Colon (tissue), 2 donors: ENCODE data around the gene SLC6A6.

Experiments used
- FAIRE-seq: peaks from 2 replicates; lab custom pipeline; 2012; peaks lifted over from hg19 to GRCh38; lab: Jason Lieb, UNC
- donor health status: control.
- donor health status: control.

The SLC6A6 gene

DNA sequence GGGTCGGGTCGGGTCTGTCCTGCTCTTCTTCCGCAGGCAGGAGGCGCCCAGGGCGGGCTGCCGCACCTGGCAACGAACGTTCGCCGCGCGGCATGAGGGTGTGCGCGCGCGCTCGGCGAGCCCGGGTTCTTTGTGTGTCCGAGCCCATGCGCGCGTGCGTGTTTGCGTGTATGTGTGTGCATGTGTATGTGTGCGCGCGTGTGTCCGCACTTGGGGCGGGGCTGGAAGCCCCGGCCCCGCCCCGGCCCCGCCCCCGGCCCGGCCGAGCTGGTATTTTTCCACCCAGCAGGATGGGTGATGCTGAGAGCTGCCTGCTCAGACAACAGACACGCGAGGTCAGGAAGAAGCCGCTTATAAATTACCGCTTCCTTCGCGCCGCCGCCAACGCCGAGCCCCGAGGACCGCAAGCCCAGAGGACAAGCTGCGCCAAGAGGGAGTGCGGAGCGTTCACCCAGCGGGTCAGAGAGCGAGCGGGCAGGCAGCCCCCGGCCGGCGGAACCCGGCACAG is at the start of gene SLC6A6:
Gene SLC6A6, plus strand, starts transcription at position 303 of the 508 bp plus-strand sequence. CDS start 41,029 bp downstream, outside the sequence.
- no peak for FAIRE-seq

DNA sequence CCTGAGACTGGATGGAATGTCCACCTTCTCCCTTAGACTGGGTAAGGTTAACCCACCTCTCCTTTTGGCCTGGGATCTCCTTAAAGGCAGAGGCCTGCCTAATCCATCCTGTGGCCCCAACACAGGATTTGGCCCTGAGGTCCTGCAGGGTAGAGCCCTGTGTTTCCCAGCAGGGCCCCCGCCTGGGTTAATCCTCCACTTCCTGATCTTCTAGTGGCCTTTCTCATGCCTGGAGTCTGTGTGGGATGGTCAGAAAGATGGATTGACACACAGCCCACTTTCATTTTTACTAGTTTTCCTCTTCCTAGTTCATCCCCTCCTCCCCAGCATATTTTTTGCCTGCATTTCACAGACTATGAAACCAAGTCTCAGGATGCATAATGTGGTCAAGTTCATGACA is 48.9 kb upstream of the SLC6A6 start:
- FAIRE-seq = no peak

DNA sequence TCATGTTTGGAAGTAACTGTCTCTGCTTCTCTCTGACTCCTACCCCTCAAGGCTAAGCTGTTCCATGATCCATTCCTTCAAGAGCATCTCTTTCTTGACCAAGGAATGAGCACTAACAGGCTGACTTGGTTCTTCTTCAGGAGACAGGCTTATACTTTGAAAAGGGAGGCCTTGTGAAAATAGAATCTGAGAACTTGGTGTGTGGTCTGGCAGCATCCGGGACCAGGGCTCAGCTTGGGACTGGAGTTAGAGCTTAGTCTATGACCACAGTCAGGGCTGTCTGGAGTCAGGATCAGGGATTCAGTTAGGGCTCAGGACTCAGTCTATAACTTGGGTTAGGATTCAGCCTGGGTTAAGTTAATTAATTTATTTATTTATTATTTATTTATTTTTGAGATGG is 44.9 kb upstream of the SLC6A6 start:
- no peak for FAIRE-seq

DNA sequence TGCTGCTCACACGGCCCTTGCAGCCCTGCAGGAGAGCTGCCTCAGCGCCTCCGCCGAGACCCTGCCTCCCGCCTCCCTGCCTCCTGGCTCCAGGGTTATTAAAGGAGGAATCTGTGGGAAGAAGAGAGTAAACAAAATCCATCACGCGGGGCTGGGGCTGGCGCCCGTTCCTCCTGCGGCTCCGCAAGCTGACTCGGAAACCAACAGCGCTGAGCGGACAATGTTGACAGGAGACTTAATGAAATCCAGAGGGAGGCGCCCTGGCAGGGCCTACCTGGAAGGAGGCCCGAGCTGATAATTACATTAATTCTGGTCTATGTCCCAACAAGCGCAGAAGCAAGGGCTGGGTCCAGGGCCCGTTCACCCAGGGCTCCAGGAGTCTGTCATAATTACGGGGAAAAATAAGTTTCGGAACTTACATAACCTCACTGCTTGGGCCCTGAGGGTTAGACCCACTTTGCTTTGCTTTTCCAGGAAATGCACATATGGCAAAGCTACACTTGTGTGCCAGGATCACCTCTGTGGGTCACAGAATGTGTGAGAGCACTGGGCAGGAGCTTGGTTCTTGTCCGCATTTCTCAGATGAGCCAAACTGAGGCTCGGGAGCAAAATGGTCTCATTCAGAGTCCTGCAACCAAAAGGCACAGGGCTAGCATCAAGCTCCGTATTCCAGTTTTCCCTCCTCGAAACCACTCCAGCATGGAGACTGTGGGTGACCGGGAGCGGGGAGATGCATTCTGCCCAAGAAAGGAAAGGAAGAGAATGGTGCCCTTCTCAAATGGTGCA is 43.8 kb upstream of the SLC6A6 start:
- FAIRE-seq = no peak

DNA sequence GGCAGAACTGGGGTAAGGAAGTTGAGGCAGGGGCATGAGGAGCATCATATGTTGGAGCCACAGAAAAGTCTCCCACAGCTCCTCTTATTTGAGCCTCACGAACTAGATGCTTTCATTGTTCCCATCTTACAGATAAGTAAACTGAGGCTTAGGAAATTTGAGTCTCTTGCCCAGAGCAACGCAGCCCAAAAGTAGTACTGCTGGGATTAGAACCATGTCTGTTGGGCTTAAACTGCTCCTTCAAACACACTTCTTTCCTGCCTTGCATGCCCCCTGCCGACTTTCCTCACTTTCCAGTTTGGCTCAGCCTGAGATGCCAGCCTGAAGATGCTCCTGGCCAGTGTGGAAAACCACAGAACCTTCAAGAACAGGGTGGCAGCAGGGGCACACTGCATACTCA is 43.1 kb upstream of the SLC6A6 start:
- FAIRE-seq = no peak

DNA sequence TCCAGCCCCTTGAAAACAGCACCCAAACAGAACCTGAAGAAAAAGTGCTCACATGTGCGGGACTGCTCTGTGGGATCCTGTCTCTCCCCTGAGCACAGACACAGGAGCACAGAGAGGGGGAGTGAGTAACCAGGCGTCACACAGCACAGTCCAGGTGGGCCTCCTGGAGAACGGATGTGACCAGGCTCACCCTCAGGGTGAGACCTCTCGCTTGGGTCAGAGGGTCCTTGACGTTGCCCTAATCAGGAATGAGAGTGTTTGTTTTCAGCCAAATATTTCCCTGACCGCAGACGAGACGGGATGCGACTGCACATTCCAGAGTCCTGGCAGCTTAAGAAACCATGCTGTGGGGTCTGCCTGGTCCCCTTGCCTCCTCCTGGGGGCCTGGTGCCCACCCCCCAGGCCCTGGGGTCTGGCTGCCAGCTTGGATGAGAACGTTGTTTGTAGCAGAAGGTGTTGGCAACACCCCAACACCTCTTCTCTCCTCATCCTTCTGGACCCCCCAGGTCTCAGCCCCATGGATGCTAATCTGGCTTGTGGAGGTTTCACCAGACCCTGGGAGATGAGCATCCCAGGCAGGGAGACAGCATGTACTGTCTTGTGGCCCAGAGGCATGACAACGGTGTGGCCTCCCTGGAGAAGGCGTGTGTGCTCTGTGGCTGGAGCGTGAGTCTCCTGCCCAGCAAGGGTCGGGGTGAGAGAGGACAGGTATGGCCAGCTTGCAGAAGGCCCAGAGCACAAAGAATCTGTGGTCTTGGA is 42.1 kb upstream of the SLC6A6 start:
- FAIRE-seq = no peak

DNA sequence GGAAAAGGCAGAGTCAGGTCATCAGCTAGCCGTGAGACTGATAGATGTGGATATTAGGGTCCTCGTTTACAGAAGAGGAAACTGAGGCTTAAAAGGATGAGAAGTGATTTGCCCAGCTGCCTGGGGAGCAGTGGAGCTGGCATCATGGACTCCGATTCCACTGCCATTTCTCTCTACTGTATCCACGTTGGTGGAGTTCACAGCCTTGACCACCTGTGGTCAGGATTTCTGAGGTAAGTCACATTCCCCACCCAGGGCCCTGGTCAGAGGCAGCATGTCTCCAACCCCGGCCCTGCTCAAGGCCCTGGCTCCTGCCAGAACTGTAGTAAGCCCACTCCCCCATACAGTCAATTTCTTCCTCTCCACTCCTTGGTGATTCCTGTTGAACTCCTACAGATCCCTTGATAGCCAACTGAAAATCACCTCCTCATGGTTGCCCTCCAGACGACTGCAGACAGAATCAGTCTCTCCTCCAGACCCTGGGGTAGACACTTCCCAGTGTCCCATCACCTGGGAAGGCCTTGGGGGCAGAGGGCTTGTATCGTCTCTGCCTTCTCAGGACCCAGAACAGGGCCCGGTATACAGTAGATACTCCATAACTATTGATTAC is 41.2 kb upstream of the SLC6A6 start:
- no peak for FAIRE-seq

DNA sequence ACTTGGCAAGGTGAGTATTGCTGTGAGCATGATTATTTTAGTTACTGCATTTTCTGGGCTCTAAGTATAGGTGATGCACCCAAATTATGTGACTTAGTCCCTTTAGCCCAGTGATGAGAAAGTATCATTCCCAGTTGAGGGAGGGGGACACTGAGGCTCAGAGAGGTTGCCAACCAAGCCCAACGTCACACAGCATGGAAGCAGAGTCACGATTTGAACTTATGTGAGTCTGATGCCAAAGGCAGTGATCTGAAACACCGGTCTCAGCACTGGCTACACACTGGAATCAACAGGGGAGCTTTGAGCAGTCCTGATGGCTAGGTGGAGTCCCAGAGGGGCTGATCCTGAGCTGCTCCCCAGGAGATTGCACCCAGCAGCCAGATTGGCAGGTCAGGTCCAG is 39.5 kb upstream of the SLC6A6 start:
- no peak for FAIRE-seq

DNA sequence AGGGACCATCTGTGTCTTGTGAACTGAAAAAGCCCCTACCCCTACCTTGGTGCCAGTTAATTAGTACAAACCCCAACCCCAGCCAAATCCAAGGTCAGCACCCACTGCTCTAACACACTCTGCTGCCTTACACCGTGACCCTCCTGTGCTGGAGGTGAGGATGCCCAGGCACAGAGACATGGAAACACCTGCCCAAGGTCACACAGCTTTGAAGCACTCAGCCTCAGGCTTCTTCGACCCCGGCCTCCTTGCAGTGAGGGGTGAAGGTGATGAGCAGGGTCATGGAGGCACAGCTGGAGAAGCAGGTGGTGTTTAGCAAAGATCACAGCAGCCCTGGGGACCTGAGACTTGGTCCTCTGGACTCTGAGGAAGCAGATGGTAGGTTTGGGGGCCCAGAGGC is 39.0 kb upstream of the SLC6A6 start:
- no peak for FAIRE-seq

DNA sequence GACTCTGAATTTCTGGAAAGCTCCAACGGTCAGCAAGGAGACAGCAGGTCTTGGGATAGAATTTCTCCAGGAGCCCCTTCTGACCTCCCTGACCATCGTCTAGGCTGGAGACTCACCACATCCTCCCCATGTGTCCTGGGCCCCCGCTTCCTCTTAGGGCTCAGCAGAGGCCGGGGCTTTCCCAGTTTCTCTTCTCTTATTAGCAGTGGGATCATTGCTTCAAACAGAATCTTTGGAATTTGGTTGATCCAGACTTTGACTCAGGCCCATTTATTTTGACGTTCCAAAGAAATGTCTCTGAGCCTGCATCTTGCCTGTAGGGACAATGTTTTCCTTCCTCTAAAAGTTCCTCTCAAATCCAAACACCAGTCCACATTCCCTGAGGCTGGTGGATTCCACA is 38.4 kb upstream of the SLC6A6 start:
- no peak for FAIRE-seq

DNA sequence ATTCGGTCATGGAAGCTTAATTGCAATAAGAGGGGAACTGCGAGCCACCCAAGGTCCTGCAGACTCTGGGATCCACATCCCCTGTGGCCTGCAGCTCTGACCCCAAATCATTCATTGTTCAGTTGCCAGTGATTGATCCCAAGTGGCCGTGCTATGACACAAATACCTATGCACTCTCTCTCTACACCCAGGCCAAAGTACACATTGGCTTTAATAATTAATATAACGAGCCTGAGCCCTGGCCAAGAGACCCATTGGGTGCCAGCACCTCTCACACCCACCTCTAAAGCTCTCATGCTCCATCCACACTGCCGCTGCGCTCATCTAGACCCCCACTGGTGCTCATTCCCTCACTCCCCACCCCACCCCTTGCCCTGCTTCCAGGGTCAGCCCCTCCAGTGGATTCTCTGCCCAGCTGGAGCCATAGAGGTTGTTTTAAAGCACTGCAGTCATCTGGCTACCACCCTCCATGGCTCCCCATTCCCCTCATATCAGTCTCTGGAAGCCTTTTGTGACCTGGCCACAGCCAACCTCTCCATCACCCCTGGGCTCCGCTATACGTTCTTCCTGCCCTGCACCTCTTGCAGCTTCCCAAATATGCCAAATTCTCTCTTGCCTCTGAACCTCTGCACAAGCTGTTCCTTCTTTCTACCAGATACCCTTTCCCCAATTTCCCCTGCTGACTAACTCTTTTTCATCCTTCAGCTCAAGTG is 37.7 kb upstream of the SLC6A6 start:
- FAIRE-seq = no peak

DNA sequence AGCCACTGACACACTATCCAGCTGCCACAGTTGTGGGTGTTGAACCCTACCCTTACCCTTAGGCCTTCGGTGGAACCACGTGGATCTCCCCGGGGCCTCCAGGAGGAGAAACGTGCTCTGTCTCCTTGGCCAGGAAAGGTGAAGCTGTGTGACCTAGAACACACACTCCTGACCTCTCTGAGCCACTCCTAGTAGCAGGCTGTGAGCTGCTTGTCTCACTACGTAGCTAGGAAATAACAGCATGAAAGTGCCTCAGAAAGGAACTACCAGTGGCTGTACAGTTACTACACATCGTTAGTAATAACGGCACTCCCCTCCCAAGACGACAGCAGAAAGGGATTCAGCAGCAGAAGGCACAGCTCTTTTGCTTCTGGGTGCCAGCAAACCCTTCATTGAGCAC is 36.2 kb upstream of the SLC6A6 start:
- no peak for FAIRE-seq

DNA sequence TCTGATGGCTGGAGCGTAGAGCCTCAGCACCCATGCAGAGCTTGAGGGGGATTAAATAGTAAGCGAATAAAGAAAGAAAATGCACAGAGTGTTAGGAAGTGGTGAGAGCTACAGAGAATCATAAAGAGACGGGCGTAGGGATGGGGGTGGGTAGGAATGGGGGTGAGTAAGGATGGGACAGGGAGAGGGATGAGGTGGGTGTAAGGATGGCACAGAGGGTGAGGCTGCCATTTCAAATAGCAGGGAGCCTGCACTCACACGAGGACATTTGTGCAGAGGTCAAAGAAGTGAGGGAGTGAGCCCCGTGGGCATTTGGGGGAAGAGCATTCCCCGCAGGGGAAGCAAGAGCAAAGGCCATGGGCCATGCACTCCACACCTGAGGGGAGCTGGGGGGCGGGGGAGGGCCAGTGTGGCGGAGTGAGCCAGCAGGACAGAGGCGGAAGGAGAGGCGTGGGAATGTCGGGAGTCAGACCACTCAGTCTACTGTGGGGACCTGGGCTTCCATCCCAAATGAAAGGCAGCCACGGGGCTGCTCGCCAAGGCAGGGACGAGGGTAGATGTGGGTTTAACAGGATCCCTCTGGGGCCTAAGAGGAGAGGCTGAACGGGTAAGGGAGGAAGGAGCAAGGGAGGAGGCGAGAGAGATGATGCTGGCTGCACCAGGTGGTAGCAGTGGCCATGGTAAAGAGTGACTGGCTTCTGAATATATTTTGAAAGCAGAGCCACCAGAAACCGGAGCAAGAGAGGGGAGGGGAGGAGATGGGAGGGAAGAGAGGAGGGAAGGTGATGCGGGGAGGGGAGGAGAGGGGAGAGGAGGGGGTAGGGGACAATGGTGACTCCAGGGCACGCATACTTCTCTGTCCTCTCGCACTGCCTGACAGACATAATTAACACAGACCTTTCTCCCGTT is 35.2 kb upstream of the SLC6A6 start:
- FAIRE-seq = no peak

DNA sequence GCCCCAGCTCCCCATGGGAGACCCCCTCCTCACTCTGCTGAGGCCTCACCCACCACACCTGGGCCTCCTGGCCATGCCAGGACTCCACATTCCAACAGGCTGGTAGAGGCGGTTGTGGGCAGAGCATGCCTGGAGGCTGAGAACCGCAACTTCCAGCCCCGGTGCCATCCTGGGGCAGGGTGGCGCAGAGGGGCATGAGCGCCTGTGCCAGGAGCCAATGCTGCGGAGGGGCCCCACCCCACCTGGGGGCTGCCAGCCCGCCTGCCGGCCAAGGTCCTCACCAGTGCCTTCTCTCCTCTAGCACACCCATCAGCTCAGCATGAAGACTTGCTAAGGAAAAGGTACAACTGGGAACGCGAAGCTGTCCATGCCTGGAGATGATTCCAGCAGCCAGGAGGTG is 34.3 kb upstream of the SLC6A6 start:
- FAIRE-seq = no peak

DNA sequence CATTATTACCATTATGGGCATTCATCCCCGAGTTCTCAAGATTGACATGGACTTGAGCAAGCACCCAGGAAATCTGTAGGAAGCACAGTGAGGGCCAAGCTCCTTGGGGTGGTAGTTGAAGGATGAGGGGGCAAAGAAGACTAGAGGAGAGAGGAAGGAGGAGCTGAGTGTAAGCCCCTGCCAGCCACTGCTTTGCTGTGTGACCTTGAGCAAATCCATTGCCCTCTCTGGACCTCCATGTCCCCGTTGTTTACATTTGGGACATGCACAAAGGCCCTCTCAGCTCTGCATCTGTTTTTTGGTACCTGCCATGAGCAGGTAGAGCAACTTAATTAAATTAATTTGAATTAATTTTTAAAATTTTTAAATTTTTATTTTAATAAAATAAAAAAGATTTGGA is 33.5 kb upstream of the SLC6A6 start:
- no peak for FAIRE-seq

DNA sequence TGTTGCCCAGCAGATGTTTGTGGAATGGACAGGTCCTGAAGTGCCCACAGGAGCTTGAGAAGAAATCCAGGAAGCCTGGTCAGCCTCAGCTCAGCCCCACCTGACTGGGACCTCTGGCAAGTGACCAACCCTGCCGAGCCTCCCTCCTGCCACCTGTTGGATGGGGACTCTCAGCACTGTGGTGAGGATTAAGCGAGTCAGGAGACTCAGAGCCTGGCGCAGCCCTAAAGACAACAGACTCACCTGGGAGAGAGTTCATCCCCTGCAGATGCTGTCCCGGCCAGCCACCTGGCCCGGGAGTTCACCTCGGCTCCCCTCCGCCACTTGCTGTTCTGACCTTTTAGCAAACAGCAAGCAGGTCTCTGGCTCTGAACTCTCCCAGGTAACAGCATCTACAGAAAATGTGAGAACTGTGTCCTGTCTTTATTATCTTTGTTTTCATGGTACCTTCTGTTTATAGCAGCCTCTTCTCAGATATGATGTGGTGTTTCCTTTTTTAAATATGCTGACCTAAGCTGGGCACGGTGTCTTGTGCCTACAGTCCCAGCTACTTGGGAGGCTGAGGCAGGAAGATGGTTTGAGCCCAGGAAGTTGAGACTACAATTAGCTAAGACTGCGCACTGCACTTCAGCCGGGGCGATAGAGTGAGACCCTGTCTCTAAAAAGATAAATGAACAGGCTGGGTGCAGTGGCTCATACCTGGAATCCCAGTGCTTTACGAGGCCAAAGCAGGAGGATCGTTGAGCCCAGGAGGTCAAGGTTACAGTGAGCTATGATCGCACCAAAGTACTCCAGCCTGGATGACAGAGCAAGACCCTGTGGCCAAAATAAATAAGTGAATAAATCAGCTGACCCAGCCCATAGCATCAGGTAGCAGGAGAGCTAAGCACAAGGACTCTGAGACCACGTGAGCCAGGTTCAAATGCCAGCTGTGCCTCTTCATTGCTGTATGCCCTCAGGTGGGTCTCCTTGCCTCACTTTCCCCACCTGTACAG is 32.4 kb upstream of the SLC6A6 start:
- FAIRE-seq = no peak

DNA sequence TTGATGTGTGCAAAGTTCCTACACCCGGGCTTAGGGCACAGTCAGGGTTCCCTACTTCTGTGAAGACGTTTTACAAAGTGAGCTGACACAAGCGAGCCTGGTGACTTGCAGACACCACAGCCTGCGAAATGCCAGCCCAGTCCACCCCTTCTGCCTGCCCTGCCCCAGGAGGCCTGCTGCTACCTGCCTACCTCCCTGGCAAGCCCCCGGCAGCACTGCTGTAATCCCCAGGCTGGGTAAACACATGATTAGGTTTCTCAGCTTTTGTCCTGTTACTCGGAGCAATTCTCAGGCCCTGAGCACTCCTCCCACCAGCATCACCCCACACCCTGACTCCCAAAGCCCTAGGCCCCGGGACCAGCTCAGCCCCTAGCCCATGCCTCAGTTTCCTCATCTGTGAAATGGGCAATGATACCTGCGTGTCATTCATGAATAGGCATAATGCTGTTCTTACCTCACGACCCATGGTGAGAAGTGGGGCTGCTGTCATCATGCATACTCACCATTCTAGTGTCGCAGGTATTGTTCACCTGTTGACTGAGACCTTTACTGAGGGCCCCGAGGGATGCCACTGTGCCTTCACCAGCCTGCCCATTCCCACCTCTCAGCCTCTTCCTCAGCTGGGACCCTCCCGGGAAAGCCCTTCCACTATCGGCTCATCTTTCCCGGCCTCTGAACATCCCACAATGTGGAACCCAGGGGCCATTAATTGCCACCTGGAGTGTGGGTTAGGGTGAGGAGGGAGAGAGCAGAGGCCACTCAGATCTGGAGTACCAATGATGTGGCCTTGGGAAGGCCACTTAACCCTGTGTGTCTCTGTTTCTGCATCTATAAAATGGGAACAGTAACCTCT is 31.5 kb upstream of the SLC6A6 start:
- FAIRE-seq = no peak

DNA sequence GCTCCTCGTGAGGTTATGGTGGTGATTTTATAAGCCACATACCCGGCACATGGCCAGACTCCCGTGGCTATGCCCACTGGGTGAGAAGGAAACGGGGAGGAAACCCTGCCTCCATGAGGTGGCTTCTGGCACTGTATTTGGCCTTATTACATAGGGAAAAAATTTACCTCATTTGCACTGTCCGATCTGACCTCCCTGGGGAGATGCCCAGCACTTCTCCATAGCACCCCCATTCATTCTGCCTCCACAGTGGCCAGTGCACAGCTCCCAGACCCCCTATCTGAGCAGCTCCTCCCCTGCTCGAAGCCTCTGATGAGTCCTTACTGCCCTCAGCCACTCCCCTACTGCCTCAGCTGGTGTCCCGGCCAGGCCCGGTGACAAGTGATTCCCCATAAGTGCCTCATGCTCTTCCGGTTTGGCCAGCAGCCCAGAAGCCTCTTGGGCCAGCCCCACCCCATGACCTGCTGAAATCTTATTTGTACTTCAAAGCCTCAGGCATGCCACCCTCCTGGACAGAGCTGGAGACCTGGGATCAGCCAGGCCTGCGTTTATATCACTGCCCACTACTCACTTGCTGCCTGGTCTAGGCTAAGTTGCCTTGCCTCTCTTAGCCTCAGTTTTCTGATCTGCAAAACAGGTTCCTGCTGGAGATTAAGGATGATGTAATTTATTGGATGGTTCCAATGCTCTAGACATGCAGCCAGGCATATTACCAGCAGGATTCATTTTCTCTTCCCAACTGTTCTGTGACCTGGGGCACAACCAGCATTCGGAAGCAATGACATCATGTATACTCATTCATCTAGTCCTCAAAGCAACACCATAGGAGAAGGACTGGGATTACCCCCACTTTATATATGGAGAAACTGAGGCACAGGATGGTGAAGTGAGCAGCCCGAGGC is 30.6 kb upstream of the SLC6A6 start:
- no peak for FAIRE-seq
